ENCODE measurements around the gene MED13L.

- TF ChIP-seq POLR2AphosphoS5 (IDR thresholded peaks at IDR 0.05) (no peak), CTCF (IDR thresholded peaks at IDR 0.05) (no peak), POLR2A (IDR thresholded peaks at IDR 0.05) (no peak)
Measured at GRCh38 chr12:116201908-116202307, 75.6 kb downstream of the MED13L start.

All from breast epithelium (tissue), 3 donors.